ENCODE results near the gene CASZ1. TPM values are rescaled to one million over a fixed set of nuclear protein-coding genes. Genes with fewer than 3 reads are reported as not detected.

Gene CASZ1
- total RNA-seq, 1 experiment from 2014 or later, result 11.7 TPM

- DNase-seq (ENCODE audit: low spot score) (no peak), ATAC-seq (no peak)
- Mint-ChIP-seq H3K4me1 (peaks cover 7% of the 10 kb centered on the region; the same call in 1 of the 2 replicates), H3K27ac (no peak overlapping the region), H3K36me3 (no peaks in the 10 kb centered on the region), H3K9me3 (no peaks in the 10 kb centered on the region), H3K4me3 (no peak overlapping the region), H3K27me3 (ENCODE audit: low read depth) (no peaks in the 10 kb centered on the region)
- ChIA-PET CTCF (no interaction called here), POLR2A (no interaction called here)
- TF ChIP-seq ZBTB21 (CRISPR knock-in tag; IDR thresholded peaks at IDR 0.05; ENCODE audit: borderline replicate concordance) (no peak), E2F4 (CRISPR knock-in tag; IDR thresholded peaks at IDR 0.05; ENCODE audit: borderline replicate concordance, low read depth) (no peak), ZNF138 (CRISPR knock-in tag; conservative IDR thresholded peaks at IDR 0.05) (no peak), CREM (CRISPR knock-in tag; IDR thresholded peaks at IDR 0.05) (no peak), FOXK1 (CRISPR knock-in tag; IDR thresholded peaks at IDR 0.05) (no peak), IRF1 (CRISPR knock-in tag; IDR thresholded peaks at IDR 0.05) (no peak), TCF7 (CRISPR knock-in tag; IDR thresholded peaks at IDR 0.05; ENCODE audit: low read depth) (no peak), ATF1 (CRISPR knock-in tag; IDR thresholded peaks at IDR 0.05) (no peak), CDX4 (CRISPR knock-in tag; IDR thresholded peaks at IDR 0.05; ENCODE audit: borderline replicate concordance) (no peak)
These were observed 135.0 kb downstream of the CASZ1 start for GRCh38 chr1:10661453-10661852.

- ChIA-PET CTCF (no interaction called here), POLR2A (no interaction called here)
- no peak for DNase-seq (ENCODE audit: low spot score)
- no peaks in the 10 kb centered on the region for H3K9me3 Mint-ChIP-seq
- no peak overlapping the region for H3K27ac Mint-ChIP-seq
- TF ChIP-seq ZNF416 (CRISPR knock-in tag; IDR thresholded peaks at IDR 0.05) (no peak), ZNF423 (CRISPR knock-in tag; IDR thresholded peaks at IDR 0.05) (no peak), ZNF512 (CRISPR knock-in tag; IDR thresholded peaks at IDR 0.05; ENCODE audit: borderline replicate concordance) (no peak), TP53 (CRISPR knock-in tag; IDR thresholded peaks at IDR 0.05) (no peak), EMX1 (CRISPR knock-in tag; IDR thresholded peaks at IDR 0.05) (no peak), IRF2 (CRISPR knock-in tag; IDR thresholded peaks at IDR 0.05; ENCODE audit: borderline replicate concordance, low read depth) (no peak), ESRRA (CRISPR knock-in tag; IDR thresholded peaks at IDR 0.05; ENCODE audit: borderline replicate concordance) (no peak), E2F5 (CRISPR knock-in tag; IDR thresholded peaks at IDR 0.05) (no peak), ZNF396 (CRISPR knock-in tag; IDR thresholded peaks at IDR 0.05; ENCODE audit: borderline replicate concordance) (no peak), GTF2I (CRISPR knock-in tag; conservative IDR thresholded peaks at IDR 0.05) (no peak)
- no peak for ATAC-seq
- H3K4me1 Mint-ChIP-seq, result peaks cover 7% of the 10 kb centered on the region; the same call in 1 of the 2 replicates
- H3K4me3 Mint-ChIP-seq, result no peak overlapping the region
- no peaks in the 10 kb centered on the region for H3K27me3 Mint-ChIP-seq (ENCODE audit: low read depth)
- H3K36me3 Mint-ChIP-seq, result no peaks in the 10 kb centered on the region
These were observed 136.6 kb downstream of the CASZ1 start for GRCh38 chr1:10659646-10660540.

Measured in WTC11 (cell line).